HG03196 (cell line): Measurements from ENCODE around the gene TXNL1.

Source experiments
- ATAC-seq: cut with Tn5 transposase; IDR thresholded peaks from one replicate; pipeline ENCODE4 v1.9.1; 2021; ENCODE audit not compliant: unreplicated experiment

TXNL1 gene

DNA sequence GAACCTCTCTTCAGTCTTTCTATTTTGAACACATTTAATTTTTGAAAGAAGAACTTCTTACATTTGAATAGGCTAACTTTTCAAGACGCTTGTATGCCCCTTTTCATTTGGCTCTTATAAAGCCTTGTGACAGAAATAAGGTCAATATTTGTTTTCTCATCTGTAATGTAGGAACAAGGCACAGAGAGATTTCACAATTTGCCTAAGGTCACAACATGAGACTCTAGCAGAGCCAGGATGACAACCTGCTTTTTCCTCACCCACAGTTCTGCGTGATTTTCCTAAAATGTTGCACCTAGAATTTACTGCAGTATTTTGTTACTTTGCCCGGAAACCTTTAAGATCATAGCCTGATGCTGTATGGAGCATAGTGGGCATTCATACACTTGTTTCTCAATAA lies 67.4 kb downstream of the TXNL1 start:
- ATAC-seq: no peak

DNA sequence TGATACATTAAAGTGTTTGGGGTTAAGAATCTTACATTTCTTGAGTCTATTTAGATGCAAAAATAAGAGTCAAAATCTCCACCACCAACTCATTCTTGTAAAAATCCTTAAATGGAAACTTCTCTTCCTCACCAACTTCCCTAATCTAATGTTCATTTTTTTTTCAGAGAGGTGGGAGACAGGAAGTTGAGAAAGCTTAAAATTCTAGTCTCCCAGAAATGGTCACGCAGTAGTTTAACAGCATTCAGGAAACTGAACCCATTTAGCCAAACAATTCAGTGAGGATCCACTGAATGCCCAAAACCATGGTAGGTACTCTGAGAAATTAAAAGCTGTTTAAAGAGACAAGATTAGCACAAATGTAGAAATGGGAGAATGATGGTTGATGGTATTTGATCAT lies 69.0 kb downstream of the TXNL1 start:
- ATAC-seq: no peak

DNA sequence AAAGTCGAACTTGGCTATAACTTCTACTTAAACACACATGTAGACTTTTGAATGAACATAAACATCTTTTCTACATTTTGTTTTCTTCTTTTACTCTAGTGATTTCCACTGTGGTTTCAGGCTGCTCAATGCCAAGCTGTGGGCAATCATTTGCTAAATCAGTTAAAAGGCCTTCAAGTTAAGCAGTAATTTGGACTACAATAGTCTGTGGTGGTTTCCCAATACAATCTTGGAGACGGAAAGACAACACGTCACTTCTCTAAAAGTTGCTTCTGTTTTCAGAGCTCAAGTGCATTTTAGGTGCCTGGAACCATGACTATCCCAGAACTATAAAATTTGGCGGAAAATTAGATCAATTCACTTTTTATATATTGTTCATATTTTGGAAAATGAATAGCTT lies 69.4 kb downstream of the TXNL1 start:
- ATAC-seq: no peak

DNA sequence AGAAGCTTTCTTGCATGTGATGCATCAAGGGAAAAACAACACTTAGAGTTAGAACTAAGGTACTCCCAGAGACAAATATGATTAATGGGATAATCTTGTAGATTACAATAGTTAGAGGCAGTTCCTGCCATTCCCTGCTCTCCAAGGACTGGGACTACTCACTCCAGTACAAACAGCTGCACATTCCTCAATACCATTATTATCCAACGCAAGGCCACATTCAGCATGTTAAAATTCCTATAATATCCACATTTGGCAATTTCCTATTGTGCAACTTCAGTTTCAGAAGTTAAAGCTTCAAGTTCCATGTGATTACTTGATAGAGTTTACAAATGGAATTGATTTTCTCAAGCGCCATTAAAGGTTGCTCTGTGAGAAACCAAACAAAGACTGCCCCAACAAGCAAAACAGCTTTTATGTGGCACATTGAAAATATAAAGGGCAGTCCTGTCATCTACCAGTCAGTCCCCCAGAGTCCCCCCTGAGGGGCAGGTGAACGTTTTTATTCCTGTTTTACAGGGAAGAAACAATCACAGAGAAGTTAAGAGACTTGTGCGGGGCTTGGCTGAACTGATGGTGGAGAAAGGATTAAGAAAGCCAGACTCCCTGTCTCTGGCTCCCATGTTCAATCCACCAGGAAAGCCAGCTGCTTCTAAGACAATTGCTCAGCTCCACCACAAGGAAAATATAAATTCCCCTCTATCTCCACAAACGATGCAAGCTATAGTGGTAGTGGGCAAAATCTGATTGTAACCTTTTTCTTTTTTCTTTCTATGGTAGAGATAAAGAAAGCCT lies 72.6 kb downstream of the TXNL1 start:
- no peak for ATAC-seq

DNA sequence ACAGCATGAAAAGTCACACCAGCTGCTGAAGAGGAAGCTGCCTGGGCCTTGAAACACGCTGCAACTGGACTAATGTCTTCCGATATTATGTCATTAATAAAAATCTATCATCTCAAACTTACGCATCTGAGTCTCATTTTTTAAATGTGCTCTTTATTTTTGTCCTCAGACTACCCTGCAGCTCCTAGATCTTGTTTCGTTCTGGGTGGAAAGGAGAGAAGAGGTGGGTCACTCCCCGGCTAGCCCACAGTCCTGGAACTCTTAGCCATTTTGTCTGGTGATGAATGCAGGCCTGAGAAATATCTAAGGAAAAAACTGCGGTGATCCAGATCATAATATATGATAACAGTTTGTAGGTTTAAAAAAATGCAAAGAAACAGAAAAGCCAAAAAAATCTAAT lies 73.3 kb downstream of the TXNL1 start:
- ATAC-seq: no peak

DNA sequence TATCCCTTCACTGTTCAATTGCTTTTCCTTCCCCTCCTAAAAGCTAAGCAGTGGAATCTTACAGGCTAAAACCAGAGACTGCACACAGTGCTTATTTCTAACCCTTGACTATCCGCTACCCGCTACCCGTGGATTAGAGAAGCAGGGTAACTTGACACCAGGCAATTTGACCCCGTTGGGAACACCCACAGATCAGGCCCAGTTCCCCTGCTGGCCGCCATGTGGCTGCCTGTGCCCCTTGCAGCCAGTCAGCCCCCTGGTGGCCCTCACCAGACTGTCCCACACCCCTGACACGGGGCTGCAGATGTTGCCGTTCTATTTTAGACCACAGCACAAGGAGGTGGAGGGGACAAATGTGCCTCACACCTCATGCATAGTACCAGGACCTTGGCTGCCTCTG lies 74.8 kb downstream of the TXNL1 start:
- ATAC-seq: no peak

DNA sequence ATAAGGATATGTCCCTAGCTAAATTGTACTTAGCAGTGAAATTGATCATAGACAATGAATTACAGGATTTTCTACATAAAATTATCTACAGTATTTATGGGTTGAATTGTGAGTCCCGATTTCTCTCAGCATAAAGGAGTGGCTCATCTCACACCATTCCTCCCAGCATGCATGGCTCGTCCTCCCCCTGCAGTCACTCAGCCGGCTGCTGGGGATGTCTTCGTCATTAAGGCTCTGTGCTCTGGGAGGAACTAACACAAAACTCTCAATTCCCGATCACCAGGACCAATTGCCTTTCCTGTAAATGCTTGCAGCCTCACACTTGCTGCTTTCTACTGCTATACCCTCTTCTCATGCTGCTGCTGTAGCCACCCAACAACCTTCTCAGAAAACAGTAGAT lies 75.9 kb downstream of the TXNL1 start:
- no peak for ATAC-seq

DNA sequence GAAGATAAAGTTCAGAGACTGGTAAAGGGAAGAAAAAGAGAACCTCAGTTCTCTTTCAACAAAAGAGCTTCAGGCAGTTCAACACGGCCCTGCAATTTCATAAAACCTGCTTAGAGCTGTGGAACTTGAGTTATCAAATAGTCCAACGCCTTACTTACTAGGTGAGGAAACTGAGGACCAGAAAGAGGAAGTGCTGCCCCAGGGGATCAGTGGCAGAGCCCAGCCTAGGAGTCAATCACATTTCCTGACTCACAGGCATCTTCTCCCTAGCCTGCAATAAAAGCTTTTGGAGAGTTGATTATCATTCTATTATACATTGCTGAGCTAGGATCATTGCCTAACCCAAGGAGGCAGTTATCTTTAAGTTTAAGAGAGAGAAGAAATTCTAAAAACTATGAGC lies 77.4 kb downstream of the TXNL1 start:
- ATAC-seq: no peak

DNA sequence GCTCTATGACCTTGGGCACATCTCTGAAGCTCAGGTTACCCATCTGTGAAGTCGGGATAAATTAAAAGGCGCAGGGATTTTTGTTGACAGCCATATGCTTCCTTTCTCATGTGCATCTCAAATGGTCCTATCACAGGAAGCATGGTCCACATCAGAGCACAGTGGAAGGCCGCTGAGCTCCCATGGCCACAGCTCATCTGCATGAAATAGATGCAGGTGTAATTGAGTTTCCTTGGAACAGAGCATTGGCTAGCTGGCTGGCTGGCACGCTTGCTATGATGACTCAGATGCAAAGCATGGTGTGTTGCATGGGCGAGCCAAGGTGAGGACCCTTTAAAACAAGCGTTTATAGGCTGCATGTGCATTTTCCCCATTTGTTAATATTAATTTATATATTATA lies 79.3 kb downstream of the TXNL1 start:
- ATAC-seq: no peak

DNA sequence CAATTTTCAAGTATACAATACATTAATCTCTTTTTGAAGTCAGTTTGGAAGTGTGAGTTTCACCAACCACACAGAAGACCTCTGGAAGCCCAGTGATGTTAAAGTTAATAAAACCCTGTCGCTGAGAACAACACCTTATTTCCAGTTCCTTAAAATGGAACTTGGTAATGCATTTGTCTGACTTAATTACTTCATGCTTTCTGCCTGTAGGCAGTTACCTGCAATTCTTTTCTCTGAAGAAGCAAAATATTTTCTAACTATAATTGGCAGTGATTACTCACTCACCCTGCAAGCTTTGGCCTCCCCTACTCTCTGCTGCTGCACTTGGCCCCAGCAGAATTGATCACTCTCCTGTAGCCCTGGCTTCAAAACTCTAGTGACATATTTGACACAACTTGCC lies 81.5 kb downstream of the TXNL1 start:
- no peak for ATAC-seq

DNA sequence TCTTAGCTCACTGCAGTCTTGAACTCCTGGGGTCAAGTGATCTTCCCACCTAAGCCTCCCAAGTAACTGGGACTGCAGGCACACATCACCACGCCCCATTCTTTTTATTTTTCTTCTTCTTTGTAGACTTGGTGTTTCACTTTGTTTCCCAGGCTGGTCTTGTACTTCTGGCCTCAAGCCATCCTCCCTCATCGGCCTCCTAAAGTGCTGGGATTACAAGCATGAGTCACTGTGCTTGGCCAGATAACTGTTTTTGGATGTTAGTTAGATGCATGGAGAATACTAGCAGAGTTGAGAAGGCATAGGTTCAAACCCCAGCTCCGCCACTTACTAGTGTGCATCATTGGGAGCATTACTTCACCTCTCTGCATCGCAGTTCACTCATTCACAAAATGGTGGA lies 88.3 kb downstream of the TXNL1 start:
- no peak for ATAC-seq
